Lower leg skin (tissue), 4 donors: Measurements from ENCODE around the gene ARHGAP22. TPM values are rescaled to one million over a fixed set of nuclear protein-coding genes. Genes with fewer than 3 reads are reported as not detected.
A peak's percentile ranks its signal among the peaks of the same experiment; 100 is the strongest.

Source experiments
- DNase-seq, 2 donors: peaks; one replicate each; pipeline ENCODE4 v3.0.0-alpha.2; 2019; ENCODE audit warnings: low spot score in 2 of 2
- H3K4me3 ChIP-seq: fragments of 200-600 bp; sonication (generic); 2 replicates; pipeline ENCODE4 v1.5.1; 2017; ENCODE audit warnings: mild to moderate bottlenecking, low read depth; ENCODE audit not compliant: poor library complexity, severe bottlenecking
- CTCF ChIP-seq, 3 donors: fragments of 450-650 bp; IDR thresholded peaks; one replicate each; pipeline ENCODE4 v1.5.1; 2016; ENCODE audit warnings: antibody characterized with exemption in 3 of 3, mild to moderate bottlenecking in 3 of 3, moderate library complexity in 2 of 3
- POLR2A ChIP-seq, 2 donors: fragments of 450-650 bp; IDR thresholded peaks; one replicate each; pipeline ENCODE4 v1.6.1; 2016 to 2017; ENCODE audit warnings: antibody characterized with exemption in 2 of 2, mild to moderate bottlenecking in 1 of 2, moderate library complexity in 1 of 2
- WGBS, 2 donors: methylation state at CpG; one replicate each; pipeline ENCODE4 v1.1.5; 2018; 5-methylcytosine and 5-hydroxymethylcytosine counted together
- intact Hi-C: fragments of 100-400 bp; cut with DNase I; formaldehyde crosslinking; loops from one replicate; pipeline ENCODE4 v1.15.0; 2023; ENCODE audit warnings: low total_unique reads
- total RNA-seq, 4 donors: library from RNA; depleted of rRNA; stranded (reverse); fragments of >200 nt; gene quantifications; one replicate each; pipeline ENCODE4 v1.1.0, GENCODE V29; 2016

Gene ARHGAP22
- total RNA-seq, 4 donors from 2014 or later: 0.46 to 3.0 (median 1.4) TPM

GRCh38 chr10:48555310-48556042 lies 49.4 kb downstream of the ARHGAP22 start:
- DNase-seq: peak in 1 of 2 donors; percentile 61
- TF ChIP-seq POLR2A (IDR thresholded peaks at IDR 0.05): no peak
- TF ChIP-seq CTCF (IDR thresholded peaks at IDR 0.05): no peak
- H3K4me3 ChIP-seq: no peak overlapping the region
- intact Hi-C loops: no loop called here
- 74 to 80% methylated on average over 9 of the region's 9 CpGs for WGBS, 2 donors

- WGBS, 2 donors: 44 to 54% methylated on average over 3 of the region's 3 CpGs
- TF ChIP-seq POLR2A (IDR thresholded peaks at IDR 0.05) (no peak), CTCF (IDR thresholded peaks at IDR 0.05) (no peak)
- peak in 1 of 2 donors; percentile 46 for DNase-seq
- H3K4me3 ChIP-seq: no peak overlapping the region
- intact Hi-C loops: no loop called here
Measured at GRCh38 chr10:48554656-48555055, 50.2 kb downstream of the ARHGAP22 start.

- DNase-seq: peak in 1 of 2 donors; percentile 68
- H3K4me3 ChIP-seq: no peak overlapping the region
- TF ChIP-seq CTCF (IDR thresholded peaks at IDR 0.05) (no peak), POLR2A (IDR thresholded peaks at IDR 0.05) (no peak)
- WGBS, 2 donors: 79 to 86% methylated on average over 3 of the region's 3 CpGs
- intact Hi-C loops: no loop called here
Measured at GRCh38 chr10:48554246-48554645, 50.6 kb downstream of the ARHGAP22 start.

GRCh38 chr10:48552946-48553564 lies 51.8 kb downstream of the ARHGAP22 start:
- H3K4me3 ChIP-seq: no peak overlapping the region
- DNase-seq: peak in 1 of 2 donors; percentile 81
- intact Hi-C loops: no loop called here
- TF ChIP-seq CTCF (IDR thresholded peaks at IDR 0.05): no peak
- TF ChIP-seq POLR2A (IDR thresholded peaks at IDR 0.05): no peak
- 90 to 97% methylated on average over 12 to 13 of the region's 13 CpGs for WGBS, 2 donors

GRCh38 chr10:48551861-48552591 lies 52.8 kb downstream of the ARHGAP22 start:
- TF ChIP-seq POLR2A (IDR thresholded peaks at IDR 0.05) (no peak), CTCF (IDR thresholded peaks at IDR 0.05) (no peak)
- DNase-seq: peak in 1 of 2 donors; percentile 75
- intact Hi-C loops: no loop called here
- no peak overlapping the region for H3K4me3 ChIP-seq
- 38 to 48% methylated on average over 7 of the region's 7 CpGs for WGBS, 2 donors
